ENCODE measurements around the gene NRARP. TPM values are rescaled to one million over a fixed set of nuclear protein-coding genes. Genes with fewer than 3 reads are reported as not detected.

NRARP gene
- total RNA-seq, 2 experiments from 2014 or later, result 3.3 to 4.4 TPM

- H3K27me3 Mint-ChIP-seq, result no peaks in the 10 kb centered on the region
- CTCF ChIA-PET, result interaction anchor here (1.0 to 2.5 kb wide), 2 partner anchors 16 to 26 kb away, joined by 3 to 19 read pairs; partner anchors contain the start of gene RNF224
- POLR2A ChIA-PET, result interaction anchor here (7.2 kb wide), 1 partner anchor 12 kb away, joined by 113 read pairs; the partner anchor contains the start of gene TUBB4B
- no peak overlapping the region for H3K27ac Mint-ChIP-seq
- DNase-seq, result no peak
- no peaks in the 10 kb centered on the region for H3K9me3 Mint-ChIP-seq
- peaks cover 10% of the 10 kb centered on the region for H3K36me3 Mint-ChIP-seq (ENCODE audit: low read depth)
- ATAC-seq, result no peak
- TF ChIP-seq CTCF (IDR thresholded peaks at IDR 0.05), result no peak
- intact Hi-C loops (cut with micrococcal nuclease), result no loop called here
- H3K4me1 Mint-ChIP-seq (ENCODE audit: low read depth), result peaks cover 14% of the 10 kb centered on the region
- H3K4me3 Mint-ChIP-seq, result no peak overlapping the region
Measured at GRCh38 chr9:137252555-137253506, 49.2 kb downstream of the NRARP start.

GRCh38 chr9:137251490-137252268 lies 50.4 kb downstream of the NRARP start:
- H3K4me3 Mint-ChIP-seq, result no peak overlapping the region
- POLR2A ChIA-PET, result interaction anchor here (0.6 to 7.2 kb wide), 2 partner anchors 11 to 88 kb away, joined by 3 to 113 read pairs; partner anchors contain the start of gene TUBB4B

GRCh38 chr9:137251194-137251461 lies 50.9 kb downstream of the NRARP start, which contains the start of gene STPG3:
Gene STPG3 (plus strand): TSS chr9:137251286. CDS start chr9:137251287, 1 bp downstream.
- intact Hi-C loops (cut with micrococcal nuclease), result no loop called here
- peaks cover under 1% of the 10 kb centered on the region for H3K36me3 Mint-ChIP-seq (ENCODE audit: low read depth)
- no peak for TF ChIP-seq CTCF (IDR thresholded peaks at IDR 0.05)
- no peak for ATAC-seq
- no peak for DNase-seq
- H3K4me1 Mint-ChIP-seq (ENCODE audit: low read depth), result peaks cover 4% of the 10 kb centered on the region
- POLR2A ChIA-PET, result interaction anchor here (0.6 to 7.2 kb wide), 2 partner anchors 10 to 88 kb away, joined by 3 to 113 read pairs; partner anchors contain the start of gene TUBB4B
- H3K27ac Mint-ChIP-seq, result no peak within 1 kb of the TSS
- CTCF ChIA-PET, result no interaction called here
- H3K9me3 Mint-ChIP-seq, result no peaks in the 10 kb centered on the region
- H3K27me3 Mint-ChIP-seq, result no peaks in the 10 kb centered on the region
- H3K4me3 Mint-ChIP-seq, result no peak within 1 kb of the TSS

More at GRCh38 chr9:137251490-137252268, 50.4 kb downstream of the NRARP start:
- TF ChIP-seq CTCF (IDR thresholded peaks at IDR 0.05), result no peak
- H3K27ac Mint-ChIP-seq, result no peak overlapping the region
- no peak for ATAC-seq
- no peaks in the 10 kb centered on the region for H3K9me3 Mint-ChIP-seq
- H3K36me3 Mint-ChIP-seq (ENCODE audit: low read depth), result peaks cover 6% of the 10 kb centered on the region
- no peaks in the 10 kb centered on the region for H3K27me3 Mint-ChIP-seq
- H3K4me1 Mint-ChIP-seq (ENCODE audit: low read depth), result peaks cover 10% of the 10 kb centered on the region
- CTCF ChIA-PET, result no interaction called here
- intact Hi-C loops (cut with micrococcal nuclease), result no loop called here
- DNase-seq, result no peak

GRCh38 chr9:137250329-137251193 lies 51.5 kb downstream of the NRARP start:
- H3K9me3 Mint-ChIP-seq, result no peaks in the 10 kb centered on the region
- H3K4me3 Mint-ChIP-seq, result no peak overlapping the region
- ATAC-seq, result no peak
- H3K4me1 Mint-ChIP-seq (ENCODE audit: low read depth), result peaks cover 3% of the 10 kb centered on the region
- H3K36me3 Mint-ChIP-seq (ENCODE audit: low read depth), result no peaks in the 10 kb centered on the region
- no peaks in the 10 kb centered on the region for H3K27me3 Mint-ChIP-seq
- no peak for DNase-seq
- CTCF ChIA-PET, result no interaction called here
- POLR2A ChIA-PET, result interaction anchor here (0.6 to 7.2 kb wide), 4 partner anchors 10 to 87 kb away, joined by 3 to 113 read pairs (median 6); partner anchors contain the start of gene TUBB4B
- intact Hi-C loops (cut with micrococcal nuclease), result no loop called here
- no peak for TF ChIP-seq CTCF (IDR thresholded peaks at IDR 0.05)
- H3K27ac Mint-ChIP-seq, result no peak overlapping the region

Other genes starting within 250 kb of the NRARP start
- gene ENTPD2, start 248.2 kb downstream of the NRARP start, total RNA-seq, result not detected
- 10 to 100 TPM; 13.5 to 13.7 TPM for gene SAPCD2, start 231.7 kb downstream of the NRARP start, total RNA-seq
- 10 to 100 TPM; 49.8 to 50.1 TPM for gene UAP1L1, start 224.8 kb downstream of the NRARP start, total RNA-seq
- gene MAN1B1, start 215.3 kb downstream of the NRARP start, total RNA-seq, result 10 to 100 TPM; 31.1 to 33.2 TPM
- gene DPP7, start 187.5 kb downstream of the NRARP start, total RNA-seq, result 100 to 1,000 TPM; 222 to 227 TPM
- gene GRIN1, start 163.1 kb downstream of the NRARP start, total RNA-seq, result not detected
- gene LRRC26, start 132.2 kb downstream of the NRARP start, total RNA-seq, result not detected
- not detected for gene TMEM210, start 130.2 kb downstream of the NRARP start, total RNA-seq
- 10 to 100 TPM; 38.6 to 39.6 TPM for gene ANAPC2, start 113.7 kb downstream of the NRARP start, total RNA-seq
- gene SSNA1, start 113.6 kb downstream of the NRARP start, total RNA-seq, result 10 to 100 TPM; 53.3 to 58.4 TPM
- gene TPRN, start 101.5 kb downstream of the NRARP start, total RNA-seq, result 1 to 10 TPM; 5.7 to 6.6 TPM
- 10 to 100 TPM; 29.4 to 29.9 TPM for gene TMEM203, start 96.6 kb downstream of the NRARP start, total RNA-seq
- 10 to 100 TPM; 29.5 to 30.7 TPM for gene NDOR1, start 96.6 kb downstream of the NRARP start, total RNA-seq
- 10 to 100 TPM in 1 of 2 experiments, 1 to 10 TPM in 1; 8.0 to 10.4 TPM for gene RNF208, start 80.0 kb downstream of the NRARP start, total RNA-seq
- gene CYSRT1, start 77.1 kb downstream of the NRARP start, total RNA-seq, result under 1 TPM in 1 of 2 experiments, not detected in 1; 0.34 TPM
- gene RNF224, start 74.8 kb downstream of the NRARP start, total RNA-seq, result not detected
- gene SLC34A3, start 71.4 kb downstream of the NRARP start, total RNA-seq, result not detected
- 100 to 1,000 TPM; 228 to 230 TPM for gene TUBB4B, start 61.0 kb downstream of the NRARP start, total RNA-seq
- gene STPG3, start 51.0 kb downstream of the NRARP start, total RNA-seq, result not detected
- gene NELFB, start 46.9 kb downstream of the NRARP start, total RNA-seq, result 10 to 100 TPM; 50.9 to 54.3 TPM
- 1 to 10 TPM; 2.9 to 3.0 TPM for gene TOR4A, start 24.5 kb downstream of the NRARP start, total RNA-seq
- gene EXD3, start 120.9 kb upstream of the NRARP start, total RNA-seq, result 1 to 10 TPM; 8.1 to 9.0 TPM
- gene NOXA1, start 121.1 kb upstream of the NRARP start, total RNA-seq, result under 1 TPM; 0.72 to 0.95 TPM
- gene ENTPD8, start 139.1 kb upstream of the NRARP start, total RNA-seq, result not detected
- 100 to 1,000 TPM; 112 to 116 TPM for gene NSMF, start 157.1 kb upstream of the NRARP start, total RNA-seq
- gene PNPLA7, start 248.1 kb upstream of the NRARP start, total RNA-seq, result 1 to 10 TPM; 4.8 to 5.0 TPM
- 10 to 100 TPM; 42.8 to 43.9 TPM for gene MRPL41, start 249.6 kb upstream of the NRARP start, total RNA-seq

All from activated CD8-positive, alpha-beta T cell treated with anti-CD3 and anti-CD28 coated beads for 36 hours (primary cell).